GM11168 (cell line): Measurements from ENCODE around the gene PDE10A.

Source experiments
- in situ Hi-C: fragments of 300-500 bp; cut with MboI; formaldehyde crosslinking; loops from one replicate; pipeline ENCODE4 v1.12.0; 2022; ENCODE audit warnings: low sequenced_read_pairs; ENCODE audit not compliant: unreplicated experiment

Gene PDE10A

GRCh38 chr6:165658395-165659058 is 4.5 kb downstream of the PDE10A start:
- in situ Hi-C loops, result no loop called here

GRCh38 chr6:165657325-165657680 is 5.7 kb downstream of the PDE10A start:
- in situ Hi-C loops, result no loop called here

GRCh38 chr6:165656581-165657324 is 6.3 kb downstream of the PDE10A start:
- in situ Hi-C loops, result no loop called here

DNA sequence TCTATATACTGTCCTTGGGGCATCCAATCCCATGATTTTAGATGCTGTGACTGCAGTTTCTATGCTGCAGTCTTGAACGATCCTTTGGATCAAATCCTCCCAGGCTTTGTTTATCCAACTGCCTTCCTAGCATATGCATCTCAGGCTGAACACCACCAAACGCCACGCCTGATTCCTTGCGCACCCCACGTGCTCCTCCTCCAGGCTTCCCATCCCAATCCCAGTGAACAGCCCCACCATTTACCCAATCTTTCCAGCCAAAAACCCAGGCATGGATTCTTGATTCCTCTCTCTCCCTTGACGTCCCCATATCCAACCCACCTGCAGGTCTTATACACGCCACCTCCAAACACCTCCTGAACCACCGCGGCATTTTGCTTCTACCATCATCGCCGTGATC is 7.8 kb downstream of the PDE10A start:
- in situ Hi-C loops, result no loop called here

- in situ Hi-C loops, result no loop called here
Observed at GRCh38 chr6:165654144-165654543, 8.9 kb downstream of the PDE10A start.

DNA sequence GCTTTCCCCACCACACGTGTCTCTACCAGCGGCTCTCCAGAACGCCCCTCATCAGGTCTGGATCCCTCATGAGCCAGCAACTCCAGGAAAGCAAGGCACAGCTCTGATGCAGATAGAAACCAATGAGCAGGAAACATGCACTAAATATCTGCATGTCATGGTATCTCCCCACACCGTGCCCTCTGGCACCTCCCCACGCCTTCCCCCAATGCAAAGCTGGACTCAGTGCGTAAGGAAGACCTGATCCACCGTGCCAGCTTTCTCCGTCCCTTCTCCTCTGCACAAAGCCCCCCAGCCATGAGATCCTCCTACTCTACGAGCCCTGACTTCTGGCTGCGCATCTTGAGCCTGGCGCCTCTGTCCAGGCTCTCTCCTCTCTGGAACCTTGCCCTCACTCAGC is 9.4 kb downstream of the PDE10A start:
- in situ Hi-C loops, result no loop called here

GRCh38 chr6:165653196-165653595 is 9.8 kb downstream of the PDE10A start:
- in situ Hi-C loops, result no loop called here

DNA sequence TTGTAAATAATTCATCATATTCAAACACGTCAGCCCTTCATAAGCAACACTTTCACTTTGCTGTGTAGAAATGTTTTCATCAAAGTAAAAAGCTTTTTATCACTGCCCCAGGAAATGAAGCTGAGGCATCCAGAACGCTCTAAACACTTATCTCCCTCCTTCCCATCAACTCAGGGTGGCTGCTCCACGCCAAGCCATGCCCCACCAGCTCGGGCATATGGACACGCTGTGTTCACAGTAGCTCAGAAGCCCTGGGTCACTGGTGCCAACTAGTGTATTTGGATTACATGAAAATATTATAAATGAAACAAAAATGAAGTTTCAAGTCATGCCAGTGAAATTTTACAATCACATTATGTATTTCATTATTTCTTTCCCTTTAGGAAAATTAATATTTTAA is 10.3 kb downstream of the PDE10A start:
- in situ Hi-C loops, result no loop called here

DNA sequence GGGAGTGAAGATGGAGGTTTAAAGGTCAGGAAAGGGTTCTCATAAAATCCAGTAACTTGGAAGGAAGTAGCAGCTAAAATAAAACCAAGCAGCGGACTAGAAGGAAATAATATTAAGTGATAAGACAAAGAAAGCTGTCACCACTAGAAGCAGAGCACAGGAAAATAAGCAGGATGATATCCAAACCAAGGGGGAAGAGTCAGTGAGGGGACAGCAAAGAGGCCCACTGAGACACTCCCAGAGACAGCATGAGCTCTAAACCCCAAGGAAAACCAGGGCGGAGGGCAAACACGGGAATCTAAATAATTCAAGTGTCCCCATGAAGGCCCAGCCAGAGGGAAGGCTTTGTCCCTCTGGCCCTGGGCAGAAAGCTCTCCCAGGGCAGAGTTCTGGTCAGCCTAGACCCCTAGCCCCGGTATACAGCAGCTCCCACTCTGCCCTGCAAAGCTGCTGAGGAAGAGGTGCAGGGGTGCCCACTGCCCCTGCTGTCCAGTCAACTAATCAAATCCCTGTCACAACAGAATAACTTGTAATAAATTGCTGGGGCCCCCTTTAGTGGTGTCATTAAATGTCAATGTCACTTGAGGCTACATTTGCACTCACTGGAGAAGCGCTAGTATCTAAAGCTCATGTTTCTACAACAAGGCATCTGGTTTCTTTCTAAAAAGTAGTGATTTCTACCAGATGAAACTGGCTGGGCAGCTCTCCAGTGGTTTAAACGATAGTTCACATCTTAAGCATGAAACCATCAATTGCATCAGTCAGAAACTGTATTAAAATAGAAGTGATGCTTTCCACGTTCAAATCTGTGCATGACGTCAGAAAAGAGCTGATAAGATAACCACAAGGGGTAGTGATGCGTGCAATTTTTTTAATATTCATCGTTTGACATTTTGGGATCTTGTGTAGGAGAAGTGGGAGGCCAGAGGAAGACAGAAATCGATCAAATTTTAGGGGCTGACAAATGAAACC is 13.6 kb downstream of the PDE10A start:
- in situ Hi-C loops, result no loop called here

- in situ Hi-C loops, result no loop called here
Observed at GRCh38 chr6:165647041-165647440, 16.0 kb downstream of the PDE10A start.

DNA sequence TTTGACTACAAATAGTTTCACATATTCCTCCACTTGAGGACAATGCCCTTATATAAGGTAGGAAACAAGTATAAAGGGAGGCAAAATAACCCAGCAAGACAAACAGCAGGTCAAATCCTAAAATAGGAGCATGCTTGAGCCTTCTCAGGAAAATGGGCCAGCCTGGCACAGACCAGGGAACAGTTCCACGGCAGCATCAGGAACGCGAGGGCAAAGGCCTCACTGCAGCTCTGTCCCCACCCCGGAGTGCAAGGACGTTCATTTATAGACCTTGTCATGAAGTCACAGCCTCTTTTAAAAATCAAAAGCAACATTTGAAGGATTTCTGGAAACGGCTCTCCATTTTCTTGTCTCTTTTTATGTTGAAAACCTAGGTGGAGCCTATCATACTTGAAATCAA is 17.1 kb downstream of the PDE10A start:
- in situ Hi-C loops, result no loop called here

DNA sequence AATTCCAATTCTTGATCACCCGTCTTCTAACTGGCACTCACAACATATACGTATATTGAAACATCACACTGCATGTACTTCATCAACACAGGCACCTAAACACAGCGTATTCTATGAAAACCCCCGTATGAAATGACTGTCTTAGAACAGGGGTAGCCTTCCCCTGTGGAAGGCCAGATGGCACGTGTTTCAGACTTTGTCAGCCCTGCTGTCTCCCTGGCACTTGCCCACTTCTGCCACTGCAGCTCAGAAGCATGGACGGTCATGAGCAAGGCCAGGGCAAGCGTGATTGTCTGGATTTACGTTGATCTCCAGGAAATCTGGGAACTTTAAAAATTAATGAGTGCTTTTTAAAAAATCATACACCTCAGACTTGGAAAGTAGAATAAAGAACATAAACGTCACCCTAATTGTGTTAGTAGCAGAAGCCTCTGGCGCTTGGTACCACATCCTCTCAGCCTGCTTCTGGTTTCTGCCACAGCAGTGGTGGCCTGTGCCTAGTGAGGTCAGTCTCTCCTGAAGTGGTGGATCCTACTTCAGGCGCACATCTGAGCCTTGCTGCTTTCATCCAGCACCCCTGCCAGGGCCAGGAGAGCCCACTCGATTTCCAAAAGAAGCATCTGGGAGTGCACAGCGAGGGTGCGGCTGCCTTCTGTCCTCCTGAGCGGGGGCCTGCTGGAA is 18.3 kb downstream of the PDE10A start:
- in situ Hi-C loops, result no loop called here

DNA sequence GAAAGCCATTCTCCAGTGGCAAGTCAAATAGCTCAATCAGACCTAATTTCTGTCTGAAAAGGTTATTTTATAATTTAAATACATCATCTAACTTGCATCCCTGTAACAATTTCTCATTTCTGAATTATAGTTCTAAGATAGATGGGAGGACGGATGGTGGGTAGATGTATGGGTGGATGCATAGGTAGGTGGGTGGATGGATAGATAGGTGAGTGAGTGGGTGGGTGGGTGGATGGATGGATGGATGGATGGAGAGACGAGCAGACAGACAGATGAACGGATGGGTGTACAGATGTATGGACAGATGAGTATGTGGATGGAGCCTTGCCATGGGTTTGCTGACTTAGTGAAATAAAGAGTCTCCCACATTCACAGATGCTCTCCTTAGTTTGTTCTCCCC is 20.0 kb downstream of the PDE10A start:
- in situ Hi-C loops, result no loop called here

GRCh38 chr6:165641672-165642156 is 21.3 kb downstream of the PDE10A start:
- in situ Hi-C loops, result no loop called here

GRCh38 chr6:165640806-165641205 is 22.2 kb downstream of the PDE10A start:
- in situ Hi-C loops, result no loop called here

- in situ Hi-C loops, result no loop called here
Observed at GRCh38 chr6:165638530-165638929, 24.5 kb downstream of the PDE10A start.

GRCh38 chr6:165637586-165637985 is 25.5 kb downstream of the PDE10A start:
- in situ Hi-C loops, result no loop called here

GRCh38 chr6:165636402-165637048 is 26.5 kb downstream of the PDE10A start:
- in situ Hi-C loops, result no loop called here

- in situ Hi-C loops, result no loop called here
Observed at GRCh38 chr6:165635965-165636364, 27.1 kb downstream of the PDE10A start.
